GM18508 (cell line): ENCODE results near the gene GLOD4.
"Not testable (repeated sequence)": the region's sequence is repeated elsewhere in the genome, so short reads cannot be mapped to it uniquely, and the experiment has no call there.

ENCODE experiments used
- ATAC-seq: cut with Tn5 transposase; IDR thresholded peaks from one replicate; pipeline ENCODE4 v1.9.1; 2021; ENCODE audit warnings: moderate number of reproducible peaks; ENCODE audit not compliant: insufficient read depth, unreplicated experiment

GLOD4 gene

DNA sequence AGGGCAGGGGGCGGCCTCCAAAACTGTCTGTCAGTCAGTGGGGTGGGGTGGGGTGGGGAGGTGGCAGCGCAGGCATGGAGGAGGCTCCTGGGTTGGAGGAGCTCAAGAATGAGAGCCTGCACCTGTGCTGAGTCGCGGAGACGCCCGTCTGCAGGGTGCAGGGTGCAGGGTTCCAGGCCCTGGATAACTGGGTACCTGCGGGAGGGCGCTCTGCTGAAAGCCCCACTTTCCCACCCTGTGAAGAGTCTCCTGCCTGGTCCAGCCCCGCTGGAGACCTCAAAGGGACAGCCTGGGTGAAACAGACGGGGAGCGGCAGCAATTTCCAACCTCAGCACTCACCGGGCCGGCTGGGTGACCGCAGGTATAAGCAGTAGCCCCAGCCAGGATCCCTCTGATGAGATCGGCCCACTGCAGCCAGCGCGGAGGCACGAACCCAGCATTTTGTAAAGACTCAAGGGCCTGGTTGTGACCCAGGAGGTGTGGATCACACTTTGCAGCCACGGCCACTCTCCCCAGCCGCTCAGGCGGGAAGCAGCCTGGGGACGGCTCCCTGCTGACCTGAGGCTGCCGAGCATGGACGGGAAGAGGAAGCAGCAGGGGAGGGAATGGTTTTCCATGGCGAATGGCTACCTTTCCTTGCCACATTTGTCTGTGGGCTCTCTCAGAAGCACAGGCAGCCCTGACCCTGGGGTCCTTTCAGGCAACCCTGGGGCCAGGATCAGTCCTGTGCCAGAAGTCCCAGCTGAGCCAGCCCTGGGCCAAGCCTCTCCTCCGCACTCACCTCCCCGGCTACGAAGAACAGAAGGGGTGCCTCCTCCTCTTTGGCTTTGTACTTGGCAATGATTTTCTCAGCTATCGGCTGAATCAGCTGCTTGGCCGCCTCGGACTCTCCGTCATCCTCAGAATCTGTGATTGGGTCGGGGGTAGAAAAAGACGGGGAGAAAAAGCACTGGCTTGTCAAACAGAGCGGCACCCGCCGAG, 21.1 kb upstream of the GLOD4 start:
- ATAC-seq: no peak

- ATAC-seq: no peak
Observed at GRCh38 chr17:802481-802880, 20.4 kb upstream of the GLOD4 start.

GRCh38 chr17:801660-802059, 19.6 kb upstream of the GLOD4 start:
- ATAC-seq: no peak

GRCh38 chr17:800446-801242, 18.6 kb upstream of the GLOD4 start:
- no peak for ATAC-seq

GRCh38 chr17:799261-799660, 17.2 kb upstream of the GLOD4 start:
- ATAC-seq: no peak

DNA sequence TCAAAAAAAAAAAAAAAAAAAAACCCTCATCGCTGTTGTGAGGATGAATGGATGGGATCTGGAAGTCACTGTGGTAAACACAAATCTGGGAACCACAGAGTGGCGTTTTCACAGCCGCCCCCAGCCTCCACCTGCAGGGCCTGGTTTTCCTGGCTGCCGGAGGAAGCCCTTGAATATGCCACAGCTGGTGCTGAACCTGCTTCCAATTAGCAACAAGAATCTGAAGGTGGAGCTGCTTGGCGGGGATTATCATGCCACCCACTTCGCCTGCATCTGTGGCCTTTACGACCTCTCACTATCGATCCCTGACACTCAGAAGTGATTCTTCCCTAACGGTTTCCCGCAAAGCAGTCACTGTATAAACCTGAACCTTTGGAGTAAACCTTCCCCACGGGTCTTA, 16.2 kb upstream of the GLOD4 start:
- no peak for ATAC-seq

DNA sequence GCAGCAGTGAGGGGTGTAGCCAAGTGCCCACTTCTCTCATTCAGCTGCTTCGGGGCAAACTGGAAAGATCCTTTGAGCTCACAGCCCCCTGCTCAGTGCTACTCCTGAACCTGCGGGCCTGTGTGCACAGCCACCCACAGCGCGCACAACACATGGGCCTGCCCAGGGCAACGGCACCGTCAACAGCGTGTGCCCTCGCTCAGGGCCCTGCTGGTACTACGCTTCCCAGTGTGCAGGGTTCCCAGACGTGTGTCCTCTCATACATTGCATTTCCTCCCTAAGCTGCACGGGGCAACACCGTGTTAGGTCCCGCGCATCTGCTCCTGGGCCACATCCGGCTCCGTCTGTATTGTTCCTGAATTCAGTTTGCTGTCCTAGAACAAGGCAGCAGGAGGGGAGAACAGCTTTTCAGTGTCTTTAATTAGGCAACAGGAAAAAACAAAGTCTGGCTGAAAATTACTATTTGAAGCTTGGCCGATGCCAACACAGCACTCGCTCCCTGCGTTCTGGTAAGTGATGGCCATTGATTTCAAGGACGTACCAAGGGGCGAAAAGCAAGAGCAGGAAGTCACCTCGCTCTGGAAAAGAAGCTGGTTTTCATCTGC, 15.3 kb upstream of the GLOD4 start:
- no peak for ATAC-seq

DNA sequence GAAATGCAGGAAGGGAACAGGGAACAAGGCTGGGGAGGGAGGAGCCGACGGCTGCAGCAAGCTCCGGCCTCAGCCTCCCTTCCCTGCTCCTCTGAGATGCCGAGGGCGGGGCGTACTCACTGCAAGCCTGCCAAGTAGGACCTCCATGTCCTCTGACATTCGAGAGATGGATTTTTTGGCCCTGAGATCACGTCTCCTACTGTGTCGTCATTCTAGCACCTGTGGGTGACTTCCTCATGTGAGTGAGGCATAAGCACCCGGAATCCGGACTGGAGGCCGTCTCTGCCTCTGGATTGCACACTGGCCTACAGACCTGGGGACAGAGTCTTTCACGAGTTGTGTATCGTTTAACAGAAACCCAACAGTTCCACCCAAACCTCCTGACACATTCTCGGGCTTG, 14.5 kb upstream of the GLOD4 start:
- ATAC-seq: no peak

DNA sequence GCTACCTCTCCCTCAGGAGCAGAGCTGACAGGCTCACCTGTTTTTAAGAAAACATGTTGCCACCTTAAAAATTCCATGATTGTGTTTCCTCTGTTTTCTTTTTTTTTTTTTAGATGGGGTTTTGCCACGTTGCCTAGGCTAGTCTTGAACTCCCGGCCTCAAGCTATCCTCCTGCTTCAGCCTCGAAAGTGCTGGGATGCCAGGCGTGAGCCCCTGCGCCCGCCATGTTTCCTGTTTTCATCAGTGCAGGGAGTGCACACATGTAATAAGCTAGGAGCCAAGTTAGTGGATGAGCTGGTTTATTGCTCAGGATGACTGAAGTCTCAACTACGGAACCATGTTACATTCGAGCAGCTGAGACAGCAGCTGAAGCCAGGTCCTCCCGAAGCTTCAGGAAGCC, 13.6 kb upstream of the GLOD4 start:
- no peak for ATAC-seq

DNA sequence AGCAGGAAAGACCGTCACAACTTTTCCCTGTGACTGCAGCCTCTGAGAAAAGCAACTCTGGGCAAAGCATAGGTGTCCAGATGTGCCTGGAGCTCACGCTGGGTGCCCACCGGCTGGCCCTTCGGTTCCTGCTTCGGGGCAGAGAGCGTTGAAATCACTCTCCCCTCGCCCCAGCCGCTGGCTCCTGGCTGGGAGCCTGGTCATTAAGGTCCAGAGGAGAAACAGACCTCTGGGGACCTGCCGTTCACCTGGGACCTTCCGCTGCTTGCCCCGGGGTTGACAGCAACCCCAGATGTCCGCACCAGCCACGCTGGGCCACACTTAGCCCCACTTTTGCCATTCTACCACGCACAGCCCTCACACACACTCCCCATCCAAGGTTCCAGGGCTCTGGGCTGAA, 13.2 kb upstream of the GLOD4 start:
- no peak for ATAC-seq

GRCh38 chr17:794876-795275, 12.8 kb upstream of the GLOD4 start:
- ATAC-seq: no peak

DNA sequence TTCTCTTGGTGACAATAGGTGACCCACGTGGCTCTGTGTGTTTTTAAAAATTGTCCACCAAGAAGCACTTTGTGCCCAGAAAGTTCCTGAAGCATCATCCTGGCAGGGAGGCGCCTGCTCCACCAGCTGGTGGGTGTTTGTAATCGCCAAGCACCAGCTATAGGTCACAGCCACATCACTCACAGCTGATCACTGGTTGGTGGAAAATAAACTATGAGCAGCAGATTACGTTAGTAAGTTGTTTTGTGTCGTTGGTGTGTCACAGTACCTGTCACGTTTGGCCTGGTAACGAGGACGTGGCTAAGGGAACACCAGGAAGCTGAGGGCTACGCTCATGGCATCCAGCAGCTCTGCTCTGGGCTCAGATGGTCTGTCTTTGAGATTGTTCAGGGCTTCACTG, 10.2 kb upstream of the GLOD4 start:
- ATAC-seq: no peak

DNA sequence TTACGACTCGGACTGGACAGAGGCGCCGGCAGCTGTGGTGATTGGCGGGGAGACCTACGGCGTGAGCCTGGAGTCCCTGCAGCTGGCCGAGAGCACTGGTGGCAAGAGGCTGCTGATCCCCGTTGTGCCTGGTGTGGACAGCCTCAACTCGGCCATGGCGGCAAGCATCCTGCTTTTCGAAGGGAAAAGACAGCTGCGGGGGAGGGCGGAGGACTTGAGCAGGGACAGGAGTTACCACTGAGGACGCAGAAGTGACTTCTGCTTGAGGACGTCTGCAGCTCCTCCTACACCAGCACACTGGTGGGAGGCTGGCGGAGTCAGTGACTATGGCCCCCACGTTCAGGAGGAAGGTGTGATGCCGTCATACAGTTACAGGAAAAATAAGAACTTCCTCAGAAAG, 9.7 kb upstream of the GLOD4 start:
- ATAC-seq: no peak

DNA sequence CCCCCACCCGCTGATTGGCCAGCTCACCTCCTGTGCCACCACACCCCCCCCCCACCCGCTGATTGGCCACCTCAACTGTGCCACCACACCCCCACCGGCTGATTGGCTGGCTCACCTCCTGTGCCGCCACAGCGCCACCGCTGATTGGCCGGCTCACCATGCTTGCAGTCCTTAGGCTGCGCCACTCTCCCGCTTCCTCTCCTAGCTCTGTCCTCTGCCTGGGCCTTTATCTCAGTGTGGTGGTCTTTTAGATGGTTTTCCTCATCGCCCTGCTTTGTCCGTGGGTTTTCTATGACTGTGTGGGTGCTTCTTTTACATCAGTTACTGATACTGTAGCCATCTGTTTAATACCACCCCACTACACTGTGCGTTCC, 8.8 kb upstream of the GLOD4 start:
- not testable (repeated sequence) for ATAC-seq

DNA sequence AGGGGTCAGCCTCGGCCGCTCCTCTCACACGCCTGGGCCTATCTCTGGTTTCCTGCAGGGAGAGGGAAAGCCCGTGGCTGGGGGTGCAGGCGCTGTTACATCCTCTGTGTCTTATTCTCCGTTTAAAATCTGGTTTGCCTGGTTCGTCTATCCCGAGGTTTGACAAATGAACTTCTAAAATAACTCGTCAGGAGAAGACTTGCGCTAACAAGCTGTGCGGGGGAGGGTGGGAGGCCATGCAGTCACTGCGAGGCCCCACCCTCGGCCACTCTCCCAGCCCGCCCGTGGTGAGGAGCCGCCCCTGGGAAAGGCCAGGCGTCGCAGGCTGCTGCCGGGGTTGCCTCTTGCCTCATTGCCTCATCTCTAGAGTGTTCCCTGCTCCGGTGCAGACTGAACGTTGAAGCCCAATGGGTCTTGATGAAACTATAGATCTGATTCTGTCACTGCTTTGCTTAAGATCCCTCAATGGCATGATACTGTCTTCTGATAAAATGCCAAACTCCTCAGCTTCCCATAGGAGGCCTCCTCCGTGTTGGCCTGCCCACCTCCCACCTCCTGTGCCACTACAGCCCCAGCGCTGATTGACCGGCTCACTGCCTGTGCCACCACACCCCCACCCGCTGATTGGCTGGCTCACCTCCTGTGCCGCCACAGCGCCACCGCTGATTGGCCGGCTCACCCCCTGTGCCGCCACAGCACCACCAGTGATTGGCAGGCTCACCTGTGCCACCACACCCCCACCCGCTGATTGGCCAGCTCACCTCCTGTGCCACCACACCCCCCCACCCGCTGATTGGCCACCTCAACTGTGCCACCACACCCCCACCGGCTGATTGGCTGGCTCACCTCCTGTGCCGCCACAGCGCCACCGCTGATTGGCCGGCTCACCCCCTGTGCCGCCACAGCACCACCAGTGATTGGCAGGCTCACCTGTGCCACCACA, 8.1 kb upstream of the GLOD4 start:
- not testable (repeated sequence) for ATAC-seq

- no peak for ATAC-seq
Observed at GRCh38 chr17:789160-789840, 7.2 kb upstream of the GLOD4 start.

DNA sequence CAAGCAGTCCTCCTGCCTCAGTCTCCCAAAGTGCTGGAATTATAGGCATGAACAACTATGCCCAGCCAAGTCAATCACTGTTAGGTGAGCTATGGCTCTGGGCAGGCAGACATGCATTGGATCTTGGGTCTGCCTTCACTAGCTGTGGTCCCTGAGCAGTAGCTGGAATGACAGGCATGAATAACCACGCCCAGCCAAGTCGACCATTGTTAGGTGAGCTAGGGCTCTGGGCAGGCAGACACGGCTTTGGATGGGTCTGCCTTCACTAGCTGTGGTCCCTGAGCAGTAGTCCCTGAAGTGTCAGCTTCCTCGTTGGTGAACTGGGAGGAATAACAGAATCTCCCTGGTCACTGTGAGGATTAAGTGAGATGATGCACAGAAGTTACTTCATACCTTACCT, 6.5 kb upstream of the GLOD4 start:
- no peak for ATAC-seq

GRCh38 chr17:787641-788221, 5.7 kb upstream of the GLOD4 start:
- no peak for ATAC-seq

GRCh38 chr17:785901-786300, 3.8 kb upstream of the GLOD4 start:
- not testable (repeated sequence) for ATAC-seq
